K562 (cell line): Measurements from ENCODE around the gene MFSD12. TPM values are rescaled to one million over a fixed set of nuclear protein-coding genes. Genes with fewer than 3 reads are reported as not detected.

Source experiments
- ATAC-seq: fragments of 200-7000 bp; cut with Tn5 transposase; 3 replicates; pipeline ENCODE4 v1.9.1; 2020; ENCODE audit warnings: moderate library complexity
- BruUV-seq: library from RNA; stranded (reverse); fragments of 400-500 nt; replicated peaks from 2 replicates; lab custom pipeline; 2021; lab: Mats Ljungman, UMichigan
- CTCF ChIA-PET: fragments of 300-600 bp; formaldehyde crosslinking; extraction: SDS; loops from one replicate; lab custom pipeline; 2021; ENCODE audit warnings: low intra/inter-chr PET ratio; lab: Yijun Ruan, JAX
- POLR2A ChIA-PET: fragments of 300-600, 350-650 bp; sonication (Branson Sonifier 250); formaldehyde crosslinking; extraction: SDS; loops from one replicate; lab custom pipeline; 2021; ENCODE audit warnings: antibody characterized with exemption, inconsistent platforms; lab: Yijun Ruan, JAX
- DNase-seq, 4 experiments: peaks; one replicate each; pipeline versions ENCODE4 v3.0.0 to v3.0.0-alpha.2; 2011 to 2018; ENCODE audit warnings: low spot score in 3 of 4, mixed read lengths in 3 of 4; ENCODE audit errors: extremely low read depth in 1 of 4
- FAIRE-seq: peaks from 2 replicates; lab custom pipeline; 2011; peaks lifted over from hg19 to GRCh38; lab: Jason Lieb, UNC
- H2AFZ ChIP-seq: 2 replicates; pipeline ENCODE4 v1.6.0; 2011; ENCODE audit warnings: low read depth, low read length, control low read depth, inconsistent platforms
- H3K27ac ChIP-seq: fragments of 200-600 bp; 3 replicates; pipeline ENCODE4 v1.8.0; 2011; ENCODE audit warnings: low read depth, mild to moderate bottlenecking, control low read depth, inconsistent platforms, low read length, moderate library complexity, mixed read lengths; ENCODE audit errors: extremely low read depth
- H3K27me3 ChIP-seq, 2 experiments: fragments of 300-600 bp in 1 of 2; 2 replicates in 1 of 2; 3 replicates in 1 of 2; pipeline versions ENCODE4 v1.6.0 to v1.8.0; 2011; ENCODE audit warnings: inconsistent platforms in 2 of 2, low read length in 2 of 2, mild to moderate bottlenecking in 1 of 2, mixed read lengths in 1 of 2, moderate library complexity in 1 of 2; ENCODE audit not compliant: control insufficient read depth in 2 of 2, insufficient read depth in 2 of 2
- H3K36me3 ChIP-seq: fragments of 300-600 bp; 3 replicates; pipeline ENCODE4 v1.8.0; 2011; ENCODE audit warnings: mild to moderate bottlenecking, low read length, inconsistent platforms; ENCODE audit not compliant: control insufficient read depth, insufficient read depth
- H3K4me1 ChIP-seq, 2 experiments: fragments of 200-600 bp in 1 of 2; replicated peaks in 1 of 2; 2 replicates in 1 of 2; 3 replicates in 1 of 2; pipeline versions ENCODE4 v1.5.1 to v1.8.0; 2011; ENCODE audit warnings: inconsistent platforms in 2 of 2, low read length in 2 of 2, mild to moderate bottlenecking in 1 of 2, mixed read lengths in 1 of 2, moderate library complexity in 1 of 2; ENCODE audit not compliant: control insufficient read depth in 2 of 2, insufficient read depth in 2 of 2
- H3K4me2 ChIP-seq: 2 replicates; pipeline ENCODE4 v1.6.1; 2011; ENCODE audit warnings: low read length, control low read depth, inconsistent platforms, mixed read lengths; ENCODE audit not compliant: insufficient read depth
- H3K4me3 ChIP-seq: fragments of 200-600 bp; sonication (generic), shearing (Covaris generic); 2 replicates; pipeline ENCODE4 v1.5.1; 2016; ENCODE audit warnings: control low read depth, inconsistent platforms
- H3K79me2 ChIP-seq: fragments of 200-600 bp; 3 replicates; pipeline ENCODE4 v1.8.0; 2011; ENCODE audit warnings: low read length, inconsistent platforms; ENCODE audit not compliant: control insufficient read depth, insufficient read depth
- H3K9ac ChIP-seq, 2 experiments: 2 replicates each; pipeline versions ENCODE4 v1.6.0 to v1.6.1; 2011; ENCODE audit warnings: low read depth in 2 of 2, low read length in 2 of 2, control low read depth in 1 of 2, inconsistent platforms in 1 of 2, mild to moderate bottlenecking in 1 of 2, mixed read lengths in 1 of 2; ENCODE audit not compliant: insufficient read depth in 1 of 2
- H3K9me1 ChIP-seq: one replicate; pipeline ENCODE4 v1.6.0; 2011; ENCODE audit warnings: inconsistent platforms, mild to moderate bottlenecking, low read length, moderate library complexity; ENCODE audit not compliant: control insufficient read depth, insufficient read depth
- H3K9me3 ChIP-seq: replicated peaks from 2 replicates; pipeline ENCODE4 v1.5.1; 2011; ENCODE audit warnings: low read depth, low read length, inconsistent platforms; ENCODE audit not compliant: control insufficient read depth, insufficient read depth
- H4K20me1 ChIP-seq: replicated peaks from 2 replicates; pipeline ENCODE4 v1.6.1; 2011; ENCODE audit warnings: low read length, inconsistent platforms, mixed read lengths; ENCODE audit not compliant: control insufficient read depth, insufficient read depth
- ATF6 ChIP-seq: sonication (generic); formaldehyde crosslinking; IDR thresholded peaks from 2 replicates; pipeline ENCODE4 v1.4.0; 2020; ENCODE audit warnings: mild to moderate bottlenecking, missing genetic modification reagents
- BCOR ChIP-seq: fragments of 450-650 bp; IDR thresholded peaks from 2 replicates; pipeline ENCODE4 v1.6.1; 2016
- CHD2 ChIP-seq: IDR thresholded peaks from 2 replicates; pipeline ENCODE4 v1.6.1; 2011; ENCODE audit warnings: low read depth, low read length
- ETV5 ChIP-seq: sonication (generic); formaldehyde crosslinking; IDR thresholded peaks from 2 replicates; pipeline ENCODE4 v1.4.0; 2020; ENCODE audit warnings: low read depth, mild to moderate bottlenecking, missing genetic modification reagents
- HMGN3 ChIP-seq: IDR thresholded peaks from 2 replicates; pipeline ENCODE4 v1.6.1; 2011; ENCODE audit warnings: borderline replicate concordance, low read depth, mild to moderate bottlenecking, mixed read lengths, low read length; ENCODE audit not compliant: insufficient read length; ENCODE audit errors: extremely low read depth
- HOMEZ ChIP-seq: fragments of 250-450 bp; sonication (Bioruptor Pico); IDR thresholded peaks from 2 replicates; pipeline ENCODE4 v1.4.0; 2020; ENCODE audit warnings: mild to moderate bottlenecking, moderate library complexity
- KLF13 ChIP-seq: fragments of 450-650 bp; IDR thresholded peaks from 2 replicates; pipeline ENCODE4 v1.6.1; 2016; ENCODE audit warnings: missing genetic modification characterization, low read depth, mild to moderate bottlenecking, missing compliant biosample characterization, moderate library complexity, borderline replicate concordance
- MITF ChIP-seq: IDR thresholded peaks from 2 replicates; pipeline ENCODE4 v1.6.1; 2014; ENCODE audit warnings: antibody characterized with exemption
- NBN ChIP-seq: fragments of 450-650 bp; IDR thresholded peaks from 2 replicates; pipeline ENCODE4 v1.6.1; 2016; ENCODE audit warnings: low read depth, mild to moderate bottlenecking
- POLR2A ChIP-seq: fragments of 450-650 bp; conservative IDR thresholded peaks from 2 replicates; pipeline ENCODE4 v1.6.1; 2016
- POLR2AphosphoS5 ChIP-seq: IDR thresholded peaks from 2 replicates; pipeline ENCODE4 v1.6.1; 2011; ENCODE audit warnings: mild to moderate bottlenecking, low read depth, low read length, moderate library complexity; ENCODE audit not compliant: control insufficient read depth, insufficient read depth
- POLR2G ChIP-seq: fragments of 200-400 bp; formaldehyde crosslinking; IDR thresholded peaks from 2 replicates; pipeline ENCODE4 v1.6.1; 2017; ENCODE audit warnings: low read depth, mild to moderate bottlenecking, antibody characterized with exemption, low read length, moderate library complexity
- RBM22 ChIP-seq: fragments of 200-400 bp; formaldehyde crosslinking; IDR thresholded peaks from 2 replicates; pipeline ENCODE4 v1.6.1; 2018; ENCODE audit warnings: low read length, low read depth; ENCODE audit not compliant: poor library complexity, severe bottlenecking
- SMARCA5 ChIP-seq: fragments of 450-650 bp; IDR thresholded peaks from 2 replicates; pipeline ENCODE4 v1.6.1; 2016
- SUPT5H ChIP-seq: fragments of 450-650 bp; IDR thresholded peaks from 2 replicates; pipeline ENCODE4 v1.6.1; 2016
- TSC22D4 ChIP-seq: fragments of 450-650 bp; IDR thresholded peaks from 2 replicates; pipeline ENCODE4 v1.6.1; 2016; ENCODE audit warnings: missing genetic modification characterization, missing biosample characterization, control low read depth
- ZBTB7A ChIP-seq: IDR thresholded peaks from 2 replicates; pipeline ENCODE4 v1.6.1; 2011; ENCODE audit warnings: low read depth, mild to moderate bottlenecking, low read length, moderate library complexity, borderline replicate concordance; ENCODE audit not compliant: control insufficient read depth
- WGBS: fragments of 100-300 bp; shearing (Covaris generic); methylation state at CpG from one replicate; pipeline ENCODE4 v1.1.6; 2016; ENCODE audit warnings: low coverage, mixed read lengths; ENCODE audit not compliant: insufficient coverage; ENCODE audit errors: missing lambda C conversion rate; 5-methylcytosine and 5-hydroxymethylcytosine counted together
- in situ Hi-C: fragments of 300-500 bp; cut with MboI; formaldehyde crosslinking; loops from 4 replicates; pipeline ENCODE4 v1.15.0; 2018; ENCODE audit warnings: inconsistent platforms, mixed read lengths
- intact Hi-C: fragments of 100-400 bp; cut with micrococcal nuclease; formaldehyde crosslinking; loops from 2 replicates; pipeline ENCODE4 v1.14.2; 2022
- polyA plus RNA-seq, 8 experiments: library from polyadenylated mRNA; depleted of rRNA in 4 of 8; stranded (reverse) in 5 of 8; unstranded in 3 of 8; fragments of >200 nt; fragmentation: Nextera tagmentation in 2 of 8; fragmentation: Illumina TruSeq in 1 of 8; extraction: Ambion mirVana in 2 of 8; extraction: Trizol in 1 of 8; gene quantifications; 2 replicates each; pipeline versions ENCODE4 v1.2.1 to v1.2.3, GENCODE V29; 2011 to 2014; ENCODE audit warnings: inconsistent platforms in 1 of 8, missing spikeins in 1 of 8
- total RNA-seq, 7 experiments: library from RNA; depleted of rRNA in 6 of 7; stranded (reverse); fragments of >200 nt in 6 of 7; fragmentation: Illumina TruSeq in 2 of 7; extraction: Trizol in 2 of 7; gene quantifications; 2 replicates each; pipeline versions ENCODE4 v1.2.1 to v1.2.3, GENCODE V29; 2011 to 2021; ENCODE audit warnings: low replicate concordance in 1 of 7

The MFSD12 gene
- total and polyA plus RNA-seq, 9 of the 15 experiments (the other 6 are each of a cell fraction or from before 2014, with no cell fraction given), result 0.69 to 112 (median 31.8) TPM

GRCh38 chr19:3537438-3538240 lies 19.7 kb downstream of the MFSD12 start:
- H3K79me2 ChIP-seq, result no peaks in the 10 kb centered on the region
- WGBS, result 73% methylated on average over 14 of the region's 22 CpGs
- no peaks in the 10 kb centered on the region for H3K27me3 ChIP-seq
- intact Hi-C loops (no loop called here), in situ Hi-C loops (no loop called here)
- CTCF ChIA-PET, result interaction anchor here (0.7 kb wide), 1 partner anchor 21 kb away, joined by 3 read pairs; no protein-coding TSS in a partner anchor
- BruUV-seq, result no TSS peak
- H3K9ac ChIP-seq, result peak overlapping the region in 1 of 2 experiments; percentile 67; a peak in 2 of 4 replicates
- no peak overlapping the region for H2AFZ ChIP-seq
- FAIRE-seq, result no peak
- no peaks in the 10 kb centered on the region for H3K9me1 ChIP-seq
- no peak overlapping the region for H3K4me3 ChIP-seq
- H3K27ac ChIP-seq, result no peak overlapping the region
- no peak overlapping the region for H3K4me2 ChIP-seq
- POLR2A ChIA-PET, result interaction anchor here (0.6 to 3.1 kb wide), 4 partner anchors 10 to 172 kb away, joined by 5 to 15 read pairs (median 7); partner anchors contain the start of gene MFSD12
- DNase-seq, result peak in 3 of 4 experiments; percentile 41 to 58 (median 54)
- H3K36me3 ChIP-seq, result peaks cover 35% of the 10 kb centered on the region; the same call in 2 of the 3 replicates
- H3K9me3 ChIP-seq, result no peaks in the 10 kb centered on the region
- 0 out of 2 replicates have a peak, but pooled peaks cover 5% of the 10 kb centered on the region for H4K20me1 ChIP-seq
- ATAC-seq, result peak; percentile 37
- peaks cover 7 to 46% of the 10 kb centered on the region in 2 experiments; a peak in 3 of 5 replicates for H3K4me1 ChIP-seq
- TF ChIP-seq POLR2AphosphoS5 (peak; percentile 11; the same call in 1 of the 2 replicates), ETV5 (no peak), HOMEZ (CRISPR knock-in tag) (no peak), POLR2G (peak; percentile 54), ZBTB7A (no peak), NBN (no peak), ATF6 (CRISPR knock-in tag) (no peak), BCOR (peak; percentile 57), HMGN3 (peak; percentile 24), SUPT5H (peak; percentile 53; the same call in 1 of the 2 replicates), SMARCA5 (peak; percentile 48; the same call in 1 of the 2 replicates), TSC22D4 (tag) (no peak), RBM22 (peak; percentile 67), MITF (no peak), CHD2 (0 out of 2 replicates have a peak, but pooled peaks have one; percentile 15), KLF13 (tag) (no peak), POLR2A (peak; percentile 57)
